Panc1 (cell line): ENCODE data around the gene ROS1. TPM values are rescaled to one million over a fixed set of nuclear protein-coding genes. Genes with fewer than 3 reads are reported as not detected.

Experiments
- ATAC-seq: fragments of 200-7000 bp; cut with Tn5 transposase; 2 replicates; pipeline ENCODE4 v1.9.1; 2020; ENCODE audit warnings: mild to moderate bottlenecking, moderate library complexity
- BruUV-seq: library from RNA; stranded (reverse); fragments of 400-500 nt; replicated peaks from 2 replicates; lab custom pipeline; 2021; lab: Mats Ljungman, UMichigan
- CTCF ChIA-PET: fragments of 300-600 bp; sonication (Branson Sonifier 250); formaldehyde crosslinking; loops from one replicate; lab custom pipeline; 2022; ENCODE audit warnings: antibody characterized with exemption; lab: Charles Lee
- POLR2A ChIA-PET: fragments of 300-600 bp; sonication (Branson Sonifier 250); formaldehyde crosslinking; loops from one replicate; lab custom pipeline; 2022; ENCODE audit warnings: antibody characterized with exemption; lab: Charles Lee
- DNase-seq: peaks from one replicate; pipeline ENCODE4 v3.0.0-alpha.2; 2010; ENCODE audit warnings: low read depth, low spot score
- H3K27ac ChIP-seq: 2 replicates; pipeline ENCODE4 v1.5.1; 2011; ENCODE audit warnings: mild to moderate bottlenecking, low read length, inconsistent platforms
- H3K27me3 ChIP-seq: fragments of 200-500 bp; sonication (Bioruptor generic); 2 replicates; pipeline ENCODE4 v1.6.0; 2014; ENCODE audit warnings: low read length, inconsistent platforms; ENCODE audit not compliant: control insufficient read depth, insufficient read depth
- H3K36me3 ChIP-seq: fragments of 200-500 bp; sonication (Bioruptor generic); 2 replicates; pipeline ENCODE4 v1.5.1; 2014; ENCODE audit warnings: inconsistent platforms, mild to moderate bottlenecking, low read length, moderate library complexity; ENCODE audit not compliant: control insufficient read depth, insufficient read depth
- H3K4me1 ChIP-seq: 2 replicates; pipeline ENCODE4 v1.5.1; 2011; ENCODE audit warnings: inconsistent platforms, mild to moderate bottlenecking, low read length, moderate library complexity; ENCODE audit not compliant: control insufficient read depth, insufficient read depth
- H3K4me3 ChIP-seq, 2 experiments: 2 replicates each; pipeline ENCODE4 v1.5.1; 2011 to 2012; ENCODE audit warnings: low read depth in 2 of 2, low read length in 2 of 2, mild to moderate bottlenecking in 2 of 2, inconsistent platforms in 1 of 2, moderate library complexity in 1 of 2
- H3K9me3 ChIP-seq: fragments of 200-500 bp; sonication (Bioruptor generic); 2 replicates; pipeline ENCODE4 v1.5.1; 2014; ENCODE audit warnings: low read depth, mild to moderate bottlenecking, inconsistent platforms, low read length, moderate library complexity; ENCODE audit not compliant: control insufficient read depth, insufficient read depth
- POLR2AphosphoS5 ChIP-seq: IDR thresholded peaks from 2 replicates; pipeline ENCODE4 v1.6.1; 2012; ENCODE audit warnings: mild to moderate bottlenecking, low read depth, low read length, moderate library complexity
- SIN3A ChIP-seq: IDR thresholded peaks from 2 replicates; pipeline ENCODE4 v1.6.1; 2012; ENCODE audit warnings: low read depth, mild to moderate bottlenecking, low read length, moderate library complexity, borderline replicate concordance; ENCODE audit not compliant: insufficient read depth
- TCF7L2 ChIP-seq: IDR thresholded peaks from 2 replicates; pipeline ENCODE4 v1.6.1; 2011; ENCODE audit warnings: mild to moderate bottlenecking, low read depth, low read length, inconsistent platforms
- in situ Hi-C: cut with HindIII; loops from 2 replicates; pipeline ENCODE4 v1.10.0; 2016; ENCODE audit warnings: low sequenced_read_pairs, low pct_unique_long_range_greater_than_20kb
- intact Hi-C: fragments of 100-400 bp; cut with micrococcal nuclease; formaldehyde crosslinking; loops from one replicate; pipeline ENCODE4 v1.10.0; 2022; ENCODE audit not compliant: unreplicated experiment
- total RNA-seq: library from RNA; stranded (reverse); gene quantifications from one replicate; pipeline ENCODE4 v1.2.1, GENCODE V29; 2021; ENCODE audit not compliant: unreplicated experiment
- TF ChIP-seq, protein P1 (sequence below), 2 experiments: IDR thresholded peaks; 2 replicates each; pipeline ENCODE4 v1.6.1; 2011 to 2012; ENCODE audit warnings: low read depth in 2 of 2, control low read depth in 1 of 2, low read length in 1 of 2, mild to moderate bottlenecking in 1 of 2, moderate library complexity in 1 of 2; ENCODE audit not compliant: insufficient read depth in 1 of 2
- TF ChIP-seq, protein P2 (sequence below): fragments of 450-650 bp; IDR thresholded peaks from 2 replicates; pipeline ENCODE4 v1.5.1; 2017; ENCODE audit warnings: mild to moderate bottlenecking

ROS1 gene
- total RNA-seq, 1 experiment from 2014 or later = 0.10 TPM

DNA sequence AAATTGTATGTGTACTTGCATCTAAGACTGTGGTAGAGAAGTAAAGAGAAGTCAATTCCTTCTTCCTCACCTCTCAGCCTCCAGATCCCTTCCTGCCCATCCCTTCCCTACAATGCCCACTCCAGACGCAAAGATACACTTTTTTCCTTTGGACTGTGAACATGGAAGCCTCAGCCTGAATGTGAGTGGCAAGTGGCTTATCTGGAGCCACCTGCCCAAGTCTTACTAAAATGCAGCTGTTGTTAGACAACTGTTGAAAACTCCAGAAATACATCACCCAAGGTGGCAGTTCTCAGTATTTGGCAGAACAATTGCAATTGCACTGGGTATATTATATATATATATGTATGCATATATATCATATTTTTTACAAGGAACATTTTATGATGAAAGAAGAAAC is 152.9 kb downstream of the ROS1 start:
- Histone ChIP-seq H3K27ac (no peak overlapping the region), H3K36me3 (no peaks in the 10 kb centered on the region), H3K4me1 (no peaks in the 10 kb centered on the region), H3K27me3 (peaks cover 58% of the 10 kb centered on the region), H3K9me3 (no peaks in the 10 kb centered on the region), H3K4me3 (no peak overlapping the region)
- in situ Hi-C loops = no loop called here
- ATAC-seq = no peak
- DNase-seq = no peak
- ChIA-PET POLR2A (no interaction called here), CTCF (no interaction called here)
- intact Hi-C loops = no loop called here
- no TSS peak for BruUV-seq
- no peak for TF ChIP-seq SIN3A
- no peak for TF ChIP-seq TCF7L2
- TF ChIP-seq, protein P1, sequence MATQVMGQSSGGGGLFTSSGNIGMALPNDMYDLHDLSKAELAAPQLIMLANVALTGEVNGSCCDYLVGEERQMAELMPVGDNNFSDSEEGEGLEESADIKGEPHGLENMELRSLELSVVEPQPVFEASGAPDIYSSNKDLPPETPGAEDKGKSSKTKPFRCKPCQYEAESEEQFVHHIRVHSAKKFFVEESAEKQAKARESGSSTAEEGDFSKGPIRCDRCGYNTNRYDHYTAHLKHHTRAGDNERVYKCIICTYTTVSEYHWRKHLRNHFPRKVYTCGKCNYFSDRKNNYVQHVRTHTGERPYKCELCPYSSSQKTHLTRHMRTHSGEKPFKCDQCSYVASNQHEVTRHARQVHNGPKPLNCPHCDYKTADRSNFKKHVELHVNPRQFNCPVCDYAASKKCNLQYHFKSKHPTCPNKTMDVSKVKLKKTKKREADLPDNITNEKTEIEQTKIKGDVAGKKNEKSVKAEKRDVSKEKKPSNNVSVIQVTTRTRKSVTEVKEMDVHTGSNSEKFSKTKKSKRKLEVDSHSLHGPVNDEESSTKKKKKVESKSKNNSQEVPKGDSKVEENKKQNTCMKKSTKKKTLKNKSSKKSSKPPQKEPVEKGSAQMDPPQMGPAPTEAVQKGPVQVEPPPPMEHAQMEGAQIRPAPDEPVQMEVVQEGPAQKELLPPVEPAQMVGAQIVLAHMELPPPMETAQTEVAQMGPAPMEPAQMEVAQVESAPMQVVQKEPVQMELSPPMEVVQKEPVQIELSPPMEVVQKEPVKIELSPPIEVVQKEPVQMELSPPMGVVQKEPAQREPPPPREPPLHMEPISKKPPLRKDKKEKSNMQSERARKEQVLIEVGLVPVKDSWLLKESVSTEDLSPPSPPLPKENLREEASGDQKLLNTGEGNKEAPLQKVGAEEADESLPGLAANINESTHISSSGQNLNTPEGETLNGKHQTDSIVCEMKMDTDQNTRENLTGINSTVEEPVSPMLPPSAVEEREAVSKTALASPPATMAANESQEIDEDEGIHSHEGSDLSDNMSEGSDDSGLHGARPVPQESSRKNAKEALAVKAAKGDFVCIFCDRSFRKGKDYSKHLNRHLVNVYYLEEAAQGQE (IDR thresholded peaks at IDR 0.05; ENCODE audit: insufficient read depth in 1 of 2, low read depth in 2 of 2, low read length in 1 of 2) = no peak
- TF ChIP-seq, protein P2, sequence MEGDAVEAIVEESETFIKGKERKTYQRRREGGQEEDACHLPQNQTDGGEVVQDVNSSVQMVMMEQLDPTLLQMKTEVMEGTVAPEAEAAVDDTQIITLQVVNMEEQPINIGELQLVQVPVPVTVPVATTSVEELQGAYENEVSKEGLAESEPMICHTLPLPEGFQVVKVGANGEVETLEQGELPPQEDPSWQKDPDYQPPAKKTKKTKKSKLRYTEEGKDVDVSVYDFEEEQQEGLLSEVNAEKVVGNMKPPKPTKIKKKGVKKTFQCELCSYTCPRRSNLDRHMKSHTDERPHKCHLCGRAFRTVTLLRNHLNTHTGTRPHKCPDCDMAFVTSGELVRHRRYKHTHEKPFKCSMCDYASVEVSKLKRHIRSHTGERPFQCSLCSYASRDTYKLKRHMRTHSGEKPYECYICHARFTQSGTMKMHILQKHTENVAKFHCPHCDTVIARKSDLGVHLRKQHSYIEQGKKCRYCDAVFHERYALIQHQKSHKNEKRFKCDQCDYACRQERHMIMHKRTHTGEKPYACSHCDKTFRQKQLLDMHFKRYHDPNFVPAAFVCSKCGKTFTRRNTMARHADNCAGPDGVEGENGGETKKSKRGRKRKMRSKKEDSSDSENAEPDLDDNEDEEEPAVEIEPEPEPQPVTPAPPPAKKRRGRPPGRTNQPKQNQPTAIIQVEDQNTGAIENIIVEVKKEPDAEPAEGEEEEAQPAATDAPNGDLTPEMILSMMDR = no peak
- no peak for TF ChIP-seq POLR2AphosphoS5

DNA sequence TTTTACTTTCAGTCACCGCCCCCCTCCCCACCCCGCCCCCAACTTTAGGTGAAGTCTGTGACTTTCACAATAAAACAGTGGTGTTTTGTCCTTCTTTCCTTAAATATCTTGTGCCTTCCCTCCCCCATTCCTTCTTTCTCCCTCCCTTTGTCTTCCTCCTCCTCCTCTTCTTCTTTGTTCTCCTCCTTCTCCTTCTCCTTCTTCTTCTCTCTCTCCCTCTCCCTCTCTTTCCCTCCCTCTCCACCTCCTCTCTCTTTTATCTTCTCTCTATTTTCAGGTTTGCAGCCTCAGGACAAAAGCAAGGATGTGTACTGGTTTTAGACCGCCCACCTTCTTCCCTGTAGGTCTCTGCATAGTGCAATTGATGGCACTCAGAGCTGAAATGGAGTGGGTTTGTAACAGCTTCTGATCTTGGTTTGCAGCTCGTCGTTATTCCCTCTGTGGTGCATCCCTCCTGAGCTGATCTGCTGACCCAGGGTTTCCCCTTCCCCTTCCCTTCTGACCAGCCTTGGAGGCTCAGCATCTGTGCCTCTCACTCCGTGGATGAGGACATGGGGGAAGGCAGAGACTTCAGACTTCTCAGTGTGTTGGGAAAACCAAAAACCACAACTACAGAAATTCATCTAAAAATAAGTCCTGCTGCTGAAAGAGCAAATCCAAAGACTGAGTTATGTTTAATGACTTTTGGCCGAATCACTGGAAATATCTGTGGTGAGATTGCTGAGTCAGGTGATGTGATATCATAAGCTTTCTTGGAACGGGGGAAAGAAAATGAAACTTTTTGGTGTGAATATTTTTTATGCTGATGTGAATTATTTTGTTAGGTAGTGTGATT is 153.5 kb downstream of the ROS1 start:
- no peaks in the 10 kb centered on the region for H3K36me3 ChIP-seq
- CTCF ChIA-PET = no interaction called here
- POLR2A ChIA-PET = no interaction called here
- H3K9me3 ChIP-seq = no peaks in the 10 kb centered on the region
- no peak overlapping the region for H3K4me3 ChIP-seq
- no peak for TF ChIP-seq SIN3A
- no peak for TF ChIP-seq POLR2AphosphoS5
- TF ChIP-seq, protein P2 = no peak
- no peak for TF ChIP-seq TCF7L2
- TF ChIP-seq, protein P1 (IDR thresholded peaks at IDR 0.05; ENCODE audit: insufficient read depth in 1 of 2, low read depth in 2 of 2, low read length in 1 of 2) = no peak
- H3K4me1 ChIP-seq = no peaks in the 10 kb centered on the region
- no peak for ATAC-seq
- H3K27me3 ChIP-seq = peaks cover 59% of the 10 kb centered on the region
- intact Hi-C loops = no loop called here
- no TSS peak for BruUV-seq
- no peak for DNase-seq
- no peak overlapping the region for H3K27ac ChIP-seq
- in situ Hi-C loops = no loop called here
